ENCODE data around the gene SLC38A3.

- TF ChIP-seq TCF7L2 (IDR thresholded peaks at IDR 0.05; ENCODE audit: low read depth, low read length) (no peak), GATA2 (CRISPR knock-in tag; IDR thresholded peaks at IDR 0.05) (no peak), HNRNPL (IDR thresholded peaks at IDR 0.05; ENCODE audit: low read depth, low read length) (no peak), CEBPB (tag; IDR thresholded peaks at IDR 0.05) (no peak), MXI1 (IDR thresholded peaks at IDR 0.05; ENCODE audit: low read depth, low read length) (no peak), IRF1 (CRISPR knock-in tag; IDR thresholded peaks at IDR 0.05; ENCODE audit: borderline replicate concordance) (no peak), DPF2 (IDR thresholded peaks at IDR 0.05) (no peak)
Observed at GRCh38 chr3:50179710-50180109, 25.4 kb upstream of the SLC38A3 start.

All from K562 (cell line).